GM12874 (cell line): ENCODE measurements around the gene AP4B1.

Source experiments
- TF ChIP-seq, protein P1 (sequence below): IDR thresholded peaks from 2 replicates; pipeline ENCODE4 v1.5.1; 2011; ENCODE audit warnings: low read depth, mild to moderate bottlenecking, control low read depth, low read length, moderate library complexity; ENCODE audit not compliant: insufficient read depth

Gene AP4B1

DNA sequence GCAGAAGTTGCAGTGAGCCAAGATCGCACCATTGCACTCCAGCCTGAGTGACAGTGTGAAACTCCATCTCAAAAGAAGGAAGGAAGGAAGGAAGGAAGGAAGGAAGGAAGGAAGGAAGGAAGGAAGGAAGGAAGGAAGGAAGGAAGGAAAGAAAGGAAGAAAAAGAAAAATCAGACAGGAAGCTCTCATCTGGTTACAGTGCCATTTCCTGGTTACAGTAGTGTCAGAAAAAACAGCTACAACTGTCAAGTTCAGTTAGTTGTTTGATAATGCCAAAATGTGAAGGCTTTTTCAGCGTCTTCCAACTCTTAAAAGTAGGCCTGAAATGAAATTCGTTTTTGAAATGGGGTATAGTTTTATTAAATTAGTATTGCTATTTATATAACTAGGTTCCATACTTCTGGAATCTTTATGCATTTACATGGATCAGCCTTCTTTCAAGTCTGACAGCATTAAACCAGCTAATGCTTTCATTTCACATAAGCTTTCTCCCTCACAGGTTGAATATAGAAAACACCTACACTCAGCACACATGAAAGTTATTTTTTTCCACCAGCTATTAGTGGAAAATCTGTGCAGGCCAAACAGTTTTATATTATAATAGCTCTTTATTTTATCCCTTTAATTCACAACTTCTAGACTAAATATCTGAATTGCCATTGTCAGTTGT is 54.3 kb downstream of the AP4B1 start:
- TF ChIP-seq, protein P1, sequence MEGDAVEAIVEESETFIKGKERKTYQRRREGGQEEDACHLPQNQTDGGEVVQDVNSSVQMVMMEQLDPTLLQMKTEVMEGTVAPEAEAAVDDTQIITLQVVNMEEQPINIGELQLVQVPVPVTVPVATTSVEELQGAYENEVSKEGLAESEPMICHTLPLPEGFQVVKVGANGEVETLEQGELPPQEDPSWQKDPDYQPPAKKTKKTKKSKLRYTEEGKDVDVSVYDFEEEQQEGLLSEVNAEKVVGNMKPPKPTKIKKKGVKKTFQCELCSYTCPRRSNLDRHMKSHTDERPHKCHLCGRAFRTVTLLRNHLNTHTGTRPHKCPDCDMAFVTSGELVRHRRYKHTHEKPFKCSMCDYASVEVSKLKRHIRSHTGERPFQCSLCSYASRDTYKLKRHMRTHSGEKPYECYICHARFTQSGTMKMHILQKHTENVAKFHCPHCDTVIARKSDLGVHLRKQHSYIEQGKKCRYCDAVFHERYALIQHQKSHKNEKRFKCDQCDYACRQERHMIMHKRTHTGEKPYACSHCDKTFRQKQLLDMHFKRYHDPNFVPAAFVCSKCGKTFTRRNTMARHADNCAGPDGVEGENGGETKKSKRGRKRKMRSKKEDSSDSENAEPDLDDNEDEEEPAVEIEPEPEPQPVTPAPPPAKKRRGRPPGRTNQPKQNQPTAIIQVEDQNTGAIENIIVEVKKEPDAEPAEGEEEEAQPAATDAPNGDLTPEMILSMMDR = no peak

DNA sequence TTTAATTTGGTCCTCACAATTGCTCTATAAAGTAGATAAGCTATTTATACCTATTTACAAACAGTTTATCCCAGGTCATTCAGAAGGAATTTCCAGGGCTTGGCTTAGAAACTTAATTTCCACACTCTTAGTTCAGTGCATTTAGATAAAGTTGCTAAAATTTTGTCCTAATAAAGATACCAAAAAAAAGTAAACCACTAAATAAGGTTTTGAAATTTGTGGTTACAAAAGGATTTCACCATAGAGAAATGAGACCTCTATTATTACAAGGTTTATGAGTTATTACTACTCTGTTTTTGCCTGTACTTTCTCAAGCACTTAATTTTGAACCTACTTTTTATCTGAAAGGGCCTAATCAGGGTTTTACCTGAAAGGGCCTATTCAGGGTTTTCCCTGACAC is 55.5 kb downstream of the AP4B1 start:
- TF ChIP-seq, protein P1 = no peak

DNA sequence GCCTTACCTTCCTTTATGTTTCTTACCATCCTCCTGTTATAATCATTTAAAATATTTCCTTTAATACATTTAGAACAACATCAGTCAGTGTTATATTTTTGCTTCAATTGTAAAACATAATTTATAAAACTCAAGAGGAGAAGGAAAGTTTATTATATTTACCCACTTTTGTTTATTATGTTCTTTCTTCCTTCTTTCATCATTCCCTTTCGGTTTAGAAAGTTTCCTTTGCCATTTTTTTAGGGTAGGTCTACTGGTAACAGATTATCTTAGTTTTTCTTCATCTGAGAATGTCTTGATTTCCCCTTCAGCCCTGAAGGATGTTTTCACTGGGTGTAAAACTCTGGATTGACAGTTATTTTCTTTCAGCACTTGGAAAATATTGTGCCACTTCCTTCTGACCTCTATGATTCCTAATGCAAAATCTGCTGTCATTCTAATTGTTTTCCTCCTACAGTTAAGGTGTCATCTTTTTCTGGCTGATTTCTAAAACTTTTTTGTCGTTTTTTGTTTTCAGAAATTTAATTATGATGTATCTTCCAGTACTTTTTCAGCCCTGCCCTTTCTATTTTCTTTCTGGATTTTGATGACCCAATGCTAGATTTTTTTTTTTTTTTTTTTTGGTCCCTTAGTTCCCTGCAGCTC is 58.1 kb downstream of the AP4B1 start:
- TF ChIP-seq, protein P1 = no peak
